HL-60 (cell line): ENCODE results near the gene UTS2B.

Experiments
- GABPA ChIP-seq: IDR thresholded peaks from 2 replicates; pipeline ENCODE4 v1.6.1; 2012; ENCODE audit warnings: low read depth
- POLR2AphosphoS5 ChIP-seq: IDR thresholded peaks from 2 replicates; pipeline ENCODE4 v1.6.1; 2012; ENCODE audit warnings: low read depth
- TF ChIP-seq, protein P1 (sequence below): IDR thresholded peaks from one replicate; pipeline ENCODE4 v1.5.1; 2011; ENCODE audit warnings: low read length, control low read depth, inconsistent platforms; ENCODE audit not compliant: insufficient read depth

DNA sequence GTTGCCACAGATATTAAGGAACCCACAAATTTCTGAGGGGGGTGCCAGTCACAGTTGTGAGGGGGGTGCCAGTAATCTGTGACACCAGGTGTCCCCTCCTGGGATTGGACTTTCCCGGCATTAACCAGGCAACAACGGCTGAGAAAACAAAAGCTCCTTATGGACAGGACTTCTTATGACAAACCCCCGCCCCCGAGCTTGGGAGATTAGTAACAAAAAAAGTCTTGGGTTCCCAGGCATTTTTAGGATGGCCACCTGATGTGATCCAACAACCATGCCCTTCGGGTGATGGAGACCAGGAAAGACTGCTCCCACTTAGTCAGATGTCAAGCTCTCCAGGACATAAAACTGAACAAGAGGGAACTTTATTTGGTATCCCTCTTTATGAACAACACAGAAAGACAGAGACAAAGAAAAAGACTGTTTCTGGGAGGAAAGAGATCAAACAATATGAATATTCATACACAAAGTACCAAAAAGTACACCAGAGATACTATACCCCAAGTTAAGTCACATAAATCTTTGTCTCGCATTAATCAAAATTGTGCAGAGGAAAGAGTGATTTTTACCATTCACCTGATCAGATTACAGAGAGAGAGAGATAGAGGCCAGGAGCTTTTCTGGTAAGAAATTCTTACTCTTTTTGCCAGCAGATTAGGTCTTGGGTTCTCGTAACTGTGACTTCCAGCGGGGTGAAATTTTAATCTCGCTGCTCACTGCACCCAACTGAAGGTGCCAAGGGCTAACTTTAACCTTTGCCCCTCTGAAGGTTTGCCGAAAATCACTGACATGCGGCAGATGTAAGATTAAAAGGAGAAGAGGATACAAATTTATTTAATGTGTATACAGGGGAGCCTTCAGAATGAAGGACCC lies 69.7 kb downstream of the UTS2B start:
- TF ChIP-seq, protein P1, sequence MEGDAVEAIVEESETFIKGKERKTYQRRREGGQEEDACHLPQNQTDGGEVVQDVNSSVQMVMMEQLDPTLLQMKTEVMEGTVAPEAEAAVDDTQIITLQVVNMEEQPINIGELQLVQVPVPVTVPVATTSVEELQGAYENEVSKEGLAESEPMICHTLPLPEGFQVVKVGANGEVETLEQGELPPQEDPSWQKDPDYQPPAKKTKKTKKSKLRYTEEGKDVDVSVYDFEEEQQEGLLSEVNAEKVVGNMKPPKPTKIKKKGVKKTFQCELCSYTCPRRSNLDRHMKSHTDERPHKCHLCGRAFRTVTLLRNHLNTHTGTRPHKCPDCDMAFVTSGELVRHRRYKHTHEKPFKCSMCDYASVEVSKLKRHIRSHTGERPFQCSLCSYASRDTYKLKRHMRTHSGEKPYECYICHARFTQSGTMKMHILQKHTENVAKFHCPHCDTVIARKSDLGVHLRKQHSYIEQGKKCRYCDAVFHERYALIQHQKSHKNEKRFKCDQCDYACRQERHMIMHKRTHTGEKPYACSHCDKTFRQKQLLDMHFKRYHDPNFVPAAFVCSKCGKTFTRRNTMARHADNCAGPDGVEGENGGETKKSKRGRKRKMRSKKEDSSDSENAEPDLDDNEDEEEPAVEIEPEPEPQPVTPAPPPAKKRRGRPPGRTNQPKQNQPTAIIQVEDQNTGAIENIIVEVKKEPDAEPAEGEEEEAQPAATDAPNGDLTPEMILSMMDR: no peak
- no peak for TF ChIP-seq POLR2AphosphoS5
- TF ChIP-seq GABPA: no peak
